NCI-H2227 treated with DMSO at 0.1 percent for 48 hours (cell line): Measurements from ENCODE around the gene AP2S1.
"Not testable (repeated sequence)": the region's sequence is repeated elsewhere in the genome, so short reads cannot be mapped to it uniquely, and the experiment has no call there.

Experiments
- DNase-seq: peaks from one replicate; lab custom pipeline; 2025; lab: John Stamatoyannopoulos, UW

AP2S1 gene

GRCh38 chr19:46804432-46804831, 46.2 kb downstream of the AP2S1 start:
- DNase-seq, result not testable (repeated sequence)

GRCh38 chr19:46803555-46803954, 47.1 kb downstream of the AP2S1 start:
- DNase-seq, result no peak

- DNase-seq, result no peak
These were observed 48.5 kb downstream of the AP2S1 start for GRCh38 chr19:46802152-46802551.

GRCh38 chr19:46798713-46799112, 51.9 kb downstream of the AP2S1 start:
- DNase-seq, result no peak

GRCh38 chr19:46797881-46798280, 52.8 kb downstream of the AP2S1 start:
- no peak for DNase-seq

- no peak for DNase-seq
These were observed 58.7 kb downstream of the AP2S1 start for GRCh38 chr19:46791944-46792343.

GRCh38 chr19:46789371-46789770, 61.3 kb downstream of the AP2S1 start:
- no peak for DNase-seq

GRCh38 chr19:46788968-46789338, 61.7 kb downstream of the AP2S1 start:
- no peak for DNase-seq

- DNase-seq, result peak; percentile 86
These were observed 62.2 kb downstream of the AP2S1 start, which contains the start of gene SLC1A5 for GRCh38 chr19:46788262-46788967. Gene SLC1A5, minus strand, starts transcription at chr19:46788594. Its CDS starts 629 bp downstream, at chr19:46787965.
